A673 (cell line): ENCODE data around the gene GLT6D1. TPM values are rescaled to one million over a fixed set of nuclear protein-coding genes. Genes with fewer than 3 reads are reported as not detected.

Experiments used
- BruUV-seq: library from RNA; stranded (reverse); fragments of 400-500 nt; replicated peaks from 2 replicates; lab custom pipeline; 2021; lab: Mats Ljungman, UMichigan
- CTCF ChIA-PET: fragments of 300-600 bp; sonication (Branson Sonifier 250); formaldehyde crosslinking; loops from one replicate; lab custom pipeline; 2022; ENCODE audit warnings: antibody characterized with exemption; lab: Charles Lee
- POLR2A ChIA-PET: fragments of 300-600 bp; sonication (Branson Sonifier 250); formaldehyde crosslinking; loops from one replicate; lab custom pipeline; 2022; ENCODE audit warnings: antibody characterized with exemption; ENCODE audit not compliant: low non-redundant PET; lab: Charles Lee
- DNase-seq: peaks from one replicate; pipeline ENCODE4 v3.0.0-alpha.2; 2015; ENCODE audit warnings: low spot score
- H3K27ac ChIP-seq: fragments of 200-600 bp; sonication (generic); 2 replicates; pipeline ENCODE4 v1.5.1; 2016; ENCODE audit warnings: mixed run types, low read depth, mild to moderate bottlenecking, mixed read lengths, antibody characterized with exemption, low read length; ENCODE audit not compliant: poor library complexity, severe bottlenecking
- H3K27me3 ChIP-seq: fragments of 200-600 bp; sonication (generic); replicated peaks from 2 replicates; pipeline ENCODE4 v1.6.1; 2017; ENCODE audit warnings: mixed run types, low read depth, mild to moderate bottlenecking, mixed read lengths, antibody characterized with exemption, low read length; ENCODE audit not compliant: insufficient read depth, poor library complexity
- H3K36me3 ChIP-seq: fragments of 200-600 bp; sonication (generic); 2 replicates; pipeline ENCODE4 v1.6.1; 2016; ENCODE audit warnings: mixed run types, mild to moderate bottlenecking, mixed read lengths, antibody characterized with exemption, low read length; ENCODE audit not compliant: insufficient read depth, poor library complexity, severe bottlenecking
- H3K4me1 ChIP-seq: fragments of 200-600 bp; sonication (generic); 2 replicates; pipeline ENCODE4 v1.6.1; 2017; ENCODE audit warnings: mixed run types, mild to moderate bottlenecking, mixed read lengths, antibody characterized with exemption, low read length; ENCODE audit not compliant: insufficient read depth, poor library complexity, severe bottlenecking
- H3K4me3 ChIP-seq: fragments of 200-600 bp; sonication (generic); 2 replicates; pipeline ENCODE4 v1.5.1; 2016; ENCODE audit warnings: low read depth, mixed run types, mild to moderate bottlenecking, mixed read lengths, low read length; ENCODE audit not compliant: poor library complexity, severe bottlenecking
- H3K9me3 ChIP-seq: fragments of 200-600 bp; sonication (generic); 2 replicates; pipeline ENCODE4 v1.6.1; 2016; ENCODE audit warnings: mixed run types, low read depth, mild to moderate bottlenecking, mixed read lengths, antibody characterized with exemption, low read length; ENCODE audit not compliant: poor library complexity, severe bottlenecking
- EZH2 ChIP-seq: fragments of 200-600 bp; sonication (generic); IDR thresholded peaks from 2 replicates; pipeline ENCODE4 v1.6.1; 2017; ENCODE audit warnings: borderline replicate concordance, low read depth, mild to moderate bottlenecking, mixed read lengths, antibody characterized with exemption, low read length; ENCODE audit not compliant: poor library complexity, severe bottlenecking
- intact Hi-C: fragments of 100-400 bp; cut with micrococcal nuclease; formaldehyde crosslinking; loops from one replicate; pipeline ENCODE4 v1.10.0; 2022; ENCODE audit not compliant: unreplicated experiment
- total RNA-seq: library from RNA; stranded (reverse); gene quantifications from 2 replicates; pipeline ENCODE4 v1.2.3, GENCODE V29; 2021
- TF ChIP-seq, protein P1 (sequence below): fragments of 300-800, 200-600 bp; sonication (generic); conservative IDR thresholded peaks from 2 replicates; pipeline ENCODE4 v1.5.1; 2017; ENCODE audit warnings: low read depth, mild to moderate bottlenecking, antibody characterized with exemption, low read length, moderate library complexity, mixed read lengths

GLT6D1 gene
- total RNA-seq, 1 experiment from 2014 or later, result not detected

DNA sequence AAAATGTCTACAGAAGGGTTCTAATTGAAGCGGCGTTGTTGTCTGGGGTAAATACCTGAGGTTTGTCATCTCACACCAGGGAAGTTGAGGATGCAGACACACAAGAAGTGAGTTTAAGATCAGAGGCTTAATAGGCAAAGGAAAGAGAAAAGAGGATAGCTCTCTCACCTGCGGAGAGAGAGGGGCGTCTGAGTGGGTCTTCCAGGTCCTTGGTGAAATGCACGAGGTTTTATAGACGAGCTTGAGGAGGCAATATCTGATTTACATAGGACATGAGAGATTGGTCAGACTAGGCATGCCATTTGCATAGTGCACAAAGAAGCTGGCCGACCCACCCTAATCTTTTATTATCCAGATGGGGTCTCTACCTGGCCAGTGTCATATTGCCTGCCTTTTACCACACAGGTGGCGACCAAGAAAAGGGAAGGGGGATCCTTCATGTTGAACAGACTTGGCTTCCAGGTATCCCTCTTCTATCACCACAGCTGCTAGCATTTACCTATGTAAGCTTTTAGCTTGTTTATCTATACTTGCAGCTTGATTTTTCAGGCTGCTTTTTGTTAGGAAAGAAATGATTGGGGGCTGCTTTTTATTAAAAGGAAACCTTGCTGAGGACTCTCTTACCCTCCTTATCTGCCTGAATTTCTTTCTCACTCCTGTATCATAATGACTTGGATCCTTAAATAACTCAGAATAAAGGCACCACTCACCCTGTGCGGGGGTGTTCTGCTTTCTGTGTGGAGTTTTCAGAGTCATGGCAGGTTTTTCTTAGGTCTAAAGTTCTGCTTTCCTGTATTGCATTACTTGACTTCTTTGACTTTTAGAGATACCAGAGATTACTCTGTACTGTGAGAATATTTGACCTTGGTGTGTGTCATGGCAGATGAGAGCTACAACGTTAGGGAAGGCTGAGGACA is 9.4 kb upstream of the GLT6D1 start:
- Histone ChIP-seq H3K4me3 (no peak overlapping the region), H3K27ac (no peak overlapping the region), H3K36me3 (no peaks in the 10 kb centered on the region), H3K9me3 (peaks cover 45% of the 10 kb centered on the region), H3K4me1 (no peaks in the 10 kb centered on the region), H3K27me3 (no peaks in the 10 kb centered on the region)
- TF ChIP-seq EZH2, result no peak
- TF ChIP-seq, protein P1, sequence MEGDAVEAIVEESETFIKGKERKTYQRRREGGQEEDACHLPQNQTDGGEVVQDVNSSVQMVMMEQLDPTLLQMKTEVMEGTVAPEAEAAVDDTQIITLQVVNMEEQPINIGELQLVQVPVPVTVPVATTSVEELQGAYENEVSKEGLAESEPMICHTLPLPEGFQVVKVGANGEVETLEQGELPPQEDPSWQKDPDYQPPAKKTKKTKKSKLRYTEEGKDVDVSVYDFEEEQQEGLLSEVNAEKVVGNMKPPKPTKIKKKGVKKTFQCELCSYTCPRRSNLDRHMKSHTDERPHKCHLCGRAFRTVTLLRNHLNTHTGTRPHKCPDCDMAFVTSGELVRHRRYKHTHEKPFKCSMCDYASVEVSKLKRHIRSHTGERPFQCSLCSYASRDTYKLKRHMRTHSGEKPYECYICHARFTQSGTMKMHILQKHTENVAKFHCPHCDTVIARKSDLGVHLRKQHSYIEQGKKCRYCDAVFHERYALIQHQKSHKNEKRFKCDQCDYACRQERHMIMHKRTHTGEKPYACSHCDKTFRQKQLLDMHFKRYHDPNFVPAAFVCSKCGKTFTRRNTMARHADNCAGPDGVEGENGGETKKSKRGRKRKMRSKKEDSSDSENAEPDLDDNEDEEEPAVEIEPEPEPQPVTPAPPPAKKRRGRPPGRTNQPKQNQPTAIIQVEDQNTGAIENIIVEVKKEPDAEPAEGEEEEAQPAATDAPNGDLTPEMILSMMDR, result no peak
- POLR2A ChIA-PET, result no interaction called here
- CTCF ChIA-PET, result no interaction called here
- DNase-seq, result no peak
- no TSS peak for BruUV-seq
- intact Hi-C loops, result no loop called here

DNA sequence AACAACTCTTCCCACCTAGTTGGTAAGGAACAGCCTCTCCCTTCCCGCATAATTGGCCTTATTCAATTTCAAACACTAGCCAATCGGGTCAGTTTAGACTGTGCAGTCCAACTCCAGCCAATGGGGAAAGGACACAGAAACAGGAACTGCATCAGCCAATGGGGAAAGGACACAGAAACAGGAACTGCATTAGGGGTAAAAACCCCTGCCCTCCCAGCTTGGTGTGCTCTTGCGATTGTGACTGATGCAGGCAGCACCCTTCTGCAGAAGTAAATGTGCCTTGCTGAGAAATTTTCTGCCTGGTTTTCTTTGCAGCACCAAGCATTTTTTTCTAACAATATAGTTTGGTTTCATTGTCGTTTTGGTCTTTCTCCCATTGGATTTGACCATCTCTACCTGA is 8.5 kb upstream of the GLT6D1 start:
- no peak for DNase-seq
- TF ChIP-seq, protein P1, result no peak
- TF ChIP-seq EZH2, result no peak
- no peaks in the 10 kb centered on the region for H3K36me3 ChIP-seq
- peaks cover 37% of the 10 kb centered on the region for H3K9me3 ChIP-seq
- POLR2A ChIA-PET, result no interaction called here
- H3K4me1 ChIP-seq, result no peaks in the 10 kb centered on the region
- BruUV-seq, result no TSS peak
- no peak overlapping the region for H3K27ac ChIP-seq
- CTCF ChIA-PET, result no interaction called here
- no peak overlapping the region for H3K4me3 ChIP-seq
- no peaks in the 10 kb centered on the region for H3K27me3 ChIP-seq
- intact Hi-C loops, result no loop called here

DNA sequence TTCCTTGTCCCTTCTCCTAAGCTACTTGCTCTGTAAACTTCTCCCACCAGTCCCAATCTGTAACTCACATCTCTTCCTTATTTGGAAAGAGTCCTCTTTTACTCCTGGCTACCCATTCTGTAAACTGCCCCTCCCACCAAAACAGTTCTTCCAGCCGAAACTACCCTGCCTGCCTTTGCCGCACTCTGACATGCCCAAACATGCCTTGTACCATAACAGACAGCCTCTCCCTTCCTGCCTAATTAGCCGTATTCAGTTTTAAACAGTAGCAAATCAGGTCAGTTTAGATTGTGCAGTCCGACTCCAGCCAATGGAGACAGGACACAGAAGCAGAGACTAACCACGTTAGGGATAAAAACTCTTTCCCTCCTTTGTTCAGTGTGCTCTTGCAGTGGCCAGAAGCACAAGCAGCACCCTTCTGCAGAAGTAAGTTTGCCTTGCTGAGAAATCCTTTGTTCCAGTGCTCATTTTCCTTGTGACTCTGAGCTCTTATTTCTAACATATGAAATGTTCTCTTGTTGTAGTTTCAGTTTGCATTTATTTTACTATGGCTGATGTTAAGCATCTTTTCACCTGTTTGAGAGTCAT is 5.4 kb upstream of the GLT6D1 start:
- CTCF ChIA-PET, result no interaction called here
- TF ChIP-seq, protein P1, result no peak
- TF ChIP-seq EZH2, result no peak
- intact Hi-C loops, result no loop called here
- POLR2A ChIA-PET, result no interaction called here
- Histone ChIP-seq H3K4me1 (no peaks in the 10 kb centered on the region), H3K27ac (no peak overlapping the region), H3K27me3 (no peaks in the 10 kb centered on the region), H3K36me3 (no peaks in the 10 kb centered on the region), H3K4me3 (no peak overlapping the region), H3K9me3 (peaks cover 34% of the 10 kb centered on the region)
- DNase-seq, result no peak
- BruUV-seq, result no TSS peak
